Mesenchymal stem cell (in vitro differentiated cells and primary cell): Measurements from ENCODE around the gene PRKAG3.

Experiments used
- DNase-seq: peaks from one replicate; pipeline ENCODE4 v3.0.0-alpha.2; 2013
- H2AFZ ChIP-seq: one replicate; pipeline ENCODE4 v1.6.1; 2013; ENCODE audit warnings: low read depth, mild to moderate bottlenecking, control low read depth, inconsistent platforms, low read length, moderate library complexity
- H2AK5ac ChIP-seq: 2 replicates; pipeline ENCODE4 v1.6.1; 2013; ENCODE audit warnings: low read length, moderate library complexity, mild to moderate bottlenecking, inconsistent platforms; ENCODE audit not compliant: severe bottlenecking
- H2BK120ac ChIP-seq: one replicate; pipeline ENCODE4 v1.6.1; 2013; ENCODE audit warnings: low read depth, mild to moderate bottlenecking, inconsistent platforms, low read length, moderate library complexity
- H2BK12ac ChIP-seq, 2 experiments: one replicate each; pipeline ENCODE4 v1.6.1; 2013; ENCODE audit warnings: inconsistent platforms in 2 of 2, low read length in 2 of 2, mild to moderate bottlenecking in 2 of 2, moderate library complexity in 2 of 2, control low read depth in 1 of 2
- H2BK15ac ChIP-seq: one replicate; pipeline ENCODE4 v1.6.1; 2013; ENCODE audit warnings: mild to moderate bottlenecking, low read depth, inconsistent platforms; ENCODE audit not compliant: poor library complexity, severe bottlenecking
- H2BK5ac ChIP-seq: 2 replicates; pipeline ENCODE4 v1.6.1; 2013; ENCODE audit warnings: low read depth, mild to moderate bottlenecking, low read length, control low read depth, inconsistent platforms; ENCODE audit not compliant: poor library complexity, severe bottlenecking
- H3K14ac ChIP-seq, 2 experiments: one replicate each; pipeline ENCODE4 v1.6.1; 2013; ENCODE audit warnings: inconsistent platforms in 2 of 2, low read length in 2 of 2, control low read depth in 1 of 2, mild to moderate bottlenecking in 1 of 2, moderate library complexity in 1 of 2
- H3K18ac ChIP-seq, 2 experiments: one replicate each; pipeline ENCODE4 v1.6.1; 2013; ENCODE audit warnings: inconsistent platforms in 2 of 2, low read length in 2 of 2, control low read depth in 1 of 2, low read depth in 1 of 2, mild to moderate bottlenecking in 1 of 2
- H3K23ac ChIP-seq, 2 experiments: one replicate each; pipeline ENCODE4 v1.6.1; 2013; ENCODE audit warnings: inconsistent platforms in 2 of 2, low read length in 2 of 2, mild to moderate bottlenecking in 2 of 2, moderate library complexity in 2 of 2, control low read depth in 1 of 2
- H3K27ac ChIP-seq: 2 replicates; pipeline ENCODE4 v1.5.1; 2013; ENCODE audit warnings: mild to moderate bottlenecking, moderate library complexity, low read length, control low read depth, inconsistent platforms; ENCODE audit not compliant: poor library complexity, severe bottlenecking
- H3K27me3 ChIP-seq, 2 experiments: 2 replicates each; pipeline versions ENCODE4 v1.6.1 to v1.7.0; 2013; ENCODE audit warnings: low read length in 2 of 2, mild to moderate bottlenecking in 2 of 2, moderate library complexity in 2 of 2, control low read depth in 1 of 2, inconsistent platforms in 1 of 2; ENCODE audit not compliant: control insufficient read depth in 1 of 2, insufficient read depth in 1 of 2
- H3K36me3 ChIP-seq, 2 experiments: 2 replicates each; pipeline versions ENCODE4 v1.6.1 to v1.7.0; 2013; ENCODE audit warnings: low read length in 2 of 2, control low read depth in 1 of 2, inconsistent platforms in 1 of 2, low read depth in 1 of 2, mild to moderate bottlenecking in 1 of 2; ENCODE audit not compliant: insufficient read depth in 2 of 2, control insufficient read depth in 1 of 2
- H3K4ac ChIP-seq, 2 experiments: one replicate each; pipeline ENCODE4 v1.6.1; 2013; ENCODE audit warnings: inconsistent platforms in 2 of 2, low read length in 2 of 2, mild to moderate bottlenecking in 2 of 2, moderate library complexity in 2 of 2, control low read depth in 1 of 2, low read depth in 1 of 2
- H3K4me1 ChIP-seq: 2 replicates; pipeline ENCODE4 v1.6.1; 2013; ENCODE audit warnings: low read depth, low read length, control low read depth; ENCODE audit not compliant: control insufficient read depth, insufficient read depth
- H3K4me2 ChIP-seq: 2 replicates; pipeline ENCODE4 v1.6.1; 2013; ENCODE audit warnings: low read length, mild to moderate bottlenecking, inconsistent platforms; ENCODE audit not compliant: poor library complexity, severe bottlenecking
- H3K4me3 ChIP-seq, 2 experiments: 2 replicates each; pipeline versions ENCODE4 v1.5.1 to v1.7.0; 2013; ENCODE audit warnings: low read length in 2 of 2, mild to moderate bottlenecking in 2 of 2, control low read depth in 1 of 2, low read depth in 1 of 2; ENCODE audit not compliant: insufficient read depth in 1 of 2
- H3K79me1 ChIP-seq: replicated peaks from 2 replicates; pipeline ENCODE4 v1.6.1; 2013; ENCODE audit warnings: mild to moderate bottlenecking, control low read depth, low read length, inconsistent platforms; ENCODE audit not compliant: poor library complexity, severe bottlenecking
- H3K9ac ChIP-seq: 2 replicates; pipeline ENCODE4 v1.7.0; 2013; ENCODE audit warnings: mild to moderate bottlenecking, low read length, moderate library complexity
- H3K9me3 ChIP-seq: 2 replicates; pipeline ENCODE4 v1.7.0; 2013; ENCODE audit warnings: mild to moderate bottlenecking, low read length; ENCODE audit not compliant: control insufficient read depth
- H4K8ac ChIP-seq: one replicate; pipeline ENCODE4 v1.6.1; 2013; ENCODE audit warnings: inconsistent platforms, mild to moderate bottlenecking, low read length, moderate library complexity
- H4K91ac ChIP-seq: one replicate; pipeline ENCODE4 v1.6.1; 2013; ENCODE audit warnings: mild to moderate bottlenecking, low read length, inconsistent platforms
- WGBS: methylation state at CpG from one replicate; pipeline ENCODE4 v1.1.7; 2013; ENCODE audit warnings: mixed read lengths; 5-methylcytosine and 5-hydroxymethylcytosine counted together

PRKAG3 gene

GRCh38 chr2:218832081-218832480, 478 bp upstream of the PRKAG3 start:
- no peak overlapping the region for H2BK5ac ChIP-seq
- H3K23ac ChIP-seq: no peak overlapping the region
- H3K9ac ChIP-seq: no peak overlapping the region
- H2BK120ac ChIP-seq: no peak overlapping the region
- no peak overlapping the region for H3K14ac ChIP-seq
- H3K4me3 ChIP-seq: peak overlapping the region in 1 of 2 experiments; percentile 0
- H3K18ac ChIP-seq: no peak overlapping the region
- H2BK12ac ChIP-seq: no peak overlapping the region
- H3K4me2 ChIP-seq: no peak overlapping the region
- no peaks in the 10 kb centered on the region for H3K36me3 ChIP-seq
- peaks cover 23 to 88% of the 10 kb centered on the region in 2 experiments for H3K27me3 ChIP-seq
- H4K8ac ChIP-seq: no peak overlapping the region
- H3K79me1 ChIP-seq: no peaks in the 10 kb centered on the region
- no peak overlapping the region for H2BK15ac ChIP-seq
- H3K4ac ChIP-seq: no peak overlapping the region
- no peak for DNase-seq
- H3K4me1 ChIP-seq: peaks cover 13% of the 10 kb centered on the region
- no peak overlapping the region for H3K27ac ChIP-seq
- 86% methylated on average over 3 of the region's 3 CpGs for WGBS
- H3K9me3 ChIP-seq: peaks cover 3% of the 10 kb centered on the region
- H2AK5ac ChIP-seq: no peak overlapping the region
- no peak overlapping the region for H2AFZ ChIP-seq
- H4K91ac ChIP-seq: no peak overlapping the region

DNA sequence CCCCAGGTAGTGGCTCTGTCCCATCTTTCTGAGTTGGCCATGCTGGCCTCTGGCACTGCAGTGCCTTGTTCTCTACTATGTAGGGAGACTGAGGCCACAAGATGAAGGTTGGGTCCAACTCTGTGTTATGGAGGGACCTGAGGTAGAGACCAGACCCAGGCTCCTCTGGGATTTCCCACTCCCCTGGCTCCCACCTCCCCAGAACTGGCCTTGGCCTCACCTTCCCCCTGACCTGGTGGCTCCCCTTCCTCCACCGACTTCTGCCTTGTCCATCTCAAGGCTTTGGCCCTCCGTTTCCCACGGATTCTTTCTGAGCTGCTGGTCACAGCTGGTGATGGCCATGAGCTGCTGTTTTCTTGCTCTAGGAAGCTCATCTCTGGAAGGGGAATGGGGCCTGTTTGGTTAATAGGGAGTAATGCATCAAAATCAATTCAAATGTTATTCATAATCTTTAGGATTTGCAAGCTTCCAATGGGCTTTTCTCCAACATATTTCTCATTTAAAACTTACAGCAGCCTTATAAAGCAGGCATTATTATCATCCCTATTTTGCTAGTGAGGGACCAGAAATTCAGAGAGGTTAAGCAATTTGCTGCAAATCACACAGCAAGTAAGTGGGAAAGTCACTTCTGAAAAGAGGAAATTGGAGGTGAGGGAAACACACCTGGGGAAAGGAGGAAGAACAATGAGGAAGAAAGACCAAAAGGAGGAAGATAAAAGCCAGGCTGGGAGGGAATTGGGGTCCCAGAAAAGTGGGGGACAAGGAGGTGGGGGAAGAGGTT, 887 bp downstream of the PRKAG3 start:
- Histone ChIP-seq H3K4ac (no peak overlapping the region), H3K18ac (no peak overlapping the region), H2AK5ac (no peak overlapping the region), H3K27me3 (peaks cover 29 to 86% of the 10 kb centered on the region in 2 experiments), H2BK12ac (no peak overlapping the region), H3K36me3 (no peaks in the 10 kb centered on the region), H3K4me2 (no peak overlapping the region), H2BK15ac (no peak overlapping the region), H3K79me1 (no peaks in the 10 kb centered on the region), H4K91ac (no peak overlapping the region), H3K9ac (peak overlapping the region; percentile 12), H3K23ac (no peak overlapping the region), H3K27ac (no peak overlapping the region), H2BK120ac (no peak overlapping the region), H3K9me3 (no peaks in the 10 kb centered on the region), H2BK5ac (no peak overlapping the region), H2AFZ (no peak overlapping the region), H3K4me3 (no peak overlapping the region), H3K4me1 (peaks cover 13% of the 10 kb centered on the region), H4K8ac (no peak overlapping the region), H3K14ac (no peak overlapping the region)
- DNase-seq: no peak
- 93% methylated on average over 3 of the region's 3 CpGs for WGBS

GRCh38 chr2:218829868-218830451, 1.6 kb downstream of the PRKAG3 start:
- Histone ChIP-seq H3K18ac (no peak overlapping the region), H3K9me3 (no peaks in the 10 kb centered on the region), H3K36me3 (no peaks in the 10 kb centered on the region), H2BK120ac (no peak overlapping the region), H3K4me3 (no peak overlapping the region), H3K9ac (no peak overlapping the region), H4K8ac (no peak overlapping the region), H3K14ac (no peak overlapping the region), H3K4me1 (peaks cover 12% of the 10 kb centered on the region), H3K23ac (no peak overlapping the region), H2AK5ac (no peak overlapping the region), H2BK15ac (no peak overlapping the region), H3K27ac (no peak overlapping the region), H3K4me2 (no peak overlapping the region), H4K91ac (no peak overlapping the region), H3K4ac (no peak overlapping the region), H3K27me3 (peaks cover 28 to 79% of the 10 kb centered on the region in 2 experiments), H2AFZ (no peak overlapping the region), H2BK12ac (no peak overlapping the region), H3K79me1 (no peaks in the 10 kb centered on the region), H2BK5ac (no peak overlapping the region)
- DNase-seq: no peak
- 88% methylated on average over 17 of the region's 17 CpGs for WGBS

GRCh38 chr2:218828477-218828778, 3.2 kb downstream of the PRKAG3 start:
- Histone ChIP-seq H3K4ac (no peak overlapping the region), H3K36me3 (peaks cover 0 to 7% of the 10 kb centered on the region in 2 experiments), H3K9me3 (no peaks in the 10 kb centered on the region), H2BK12ac (no peak overlapping the region), H3K23ac (no peak overlapping the region), H3K9ac (no peak overlapping the region), H2AK5ac (no peak overlapping the region), H3K18ac (no peak overlapping the region), H2BK5ac (no peak overlapping the region), H3K27me3 (peaks cover 24 to 64% of the 10 kb centered on the region in 2 experiments), H3K14ac (no peak overlapping the region), H3K79me1 (no peaks in the 10 kb centered on the region), H3K4me3 (no peak overlapping the region), H4K91ac (no peak overlapping the region), H2BK15ac (no peak overlapping the region), H2BK120ac (no peak overlapping the region), H2AFZ (no peak overlapping the region), H3K27ac (no peak overlapping the region), H4K8ac (no peak overlapping the region), H3K4me2 (no peak overlapping the region), H3K4me1 (peaks cover 6% of the 10 kb centered on the region)
- no peak for DNase-seq
- 94% methylated on average over 4 of the region's 4 CpGs for WGBS
